ENCODE measurements around the gene SLC5A2.
"Not testable (repeated sequence)": the region's sequence is repeated elsewhere in the genome, so short reads cannot be mapped to it uniquely, and the experiment has no call there.

SLC5A2 gene

GRCh38 chr16:31483081-31483480, at the start of gene SLC5A2:
Gene SLC5A2 (plus strand): TSS chr16:31483123. CDS start chr16:31483137, 14 bp downstream.
- no peak within 1 kb of the TSS for H3K4me3 ChIP-seq (ENCODE audit: control insufficient read depth, low read depth, low read length)
- TF ChIP-seq CTCF (IDR thresholded peaks at IDR 0.05; ENCODE audit: control insufficient read depth, insufficient read depth, low read depth, low read length, missing control alignments) = no peak
- DNase-seq (ENCODE audit: low read depth) = no peak

- no peak overlapping the region for H3K4me3 ChIP-seq (ENCODE audit: control insufficient read depth, low read depth, low read length)
- no peak for DNase-seq (ENCODE audit: low read depth)
- no peak for TF ChIP-seq CTCF (IDR thresholded peaks at IDR 0.05; ENCODE audit: control insufficient read depth, insufficient read depth, low read depth, low read length, missing control alignments)
Measured at GRCh38 chr16:31435341-31436220, 47.3 kb upstream of the SLC5A2 start.

GRCh38 chr16:31436221-31437045, 46.5 kb upstream of the SLC5A2 start:
- TF ChIP-seq CTCF (IDR thresholded peaks at IDR 0.05; ENCODE audit: control insufficient read depth, insufficient read depth, low read depth, low read length, missing control alignments) = no peak
- no peak overlapping the region for H3K4me3 ChIP-seq (ENCODE audit: control insufficient read depth, low read depth, low read length)
- no peak for DNase-seq (ENCODE audit: low read depth)

- no peak for DNase-seq (ENCODE audit: low read depth)
- H3K4me3 ChIP-seq (ENCODE audit: control insufficient read depth, low read depth, low read length) = no peak overlapping the region
- no peak for TF ChIP-seq CTCF (IDR thresholded peaks at IDR 0.05; ENCODE audit: control insufficient read depth, insufficient read depth, low read depth, low read length, missing control alignments)
Measured at GRCh38 chr16:31438414-31438813, 44.5 kb upstream of the SLC5A2 start.

GRCh38 chr16:31439023-31439422, 43.9 kb upstream of the SLC5A2 start:
- H3K4me3 ChIP-seq (ENCODE audit: control insufficient read depth, low read depth, low read length); DNase-seq (ENCODE audit: low read depth): not testable (repeated sequence)

- no peak for DNase-seq (ENCODE audit: low read depth)
- no peak overlapping the region for H3K4me3 ChIP-seq (ENCODE audit: control insufficient read depth, low read depth, low read length)
- TF ChIP-seq CTCF (IDR thresholded peaks at IDR 0.05; ENCODE audit: control insufficient read depth, insufficient read depth, low read depth, low read length, missing control alignments) = no peak
Measured at GRCh38 chr16:31439519-31439918, 43.4 kb upstream of the SLC5A2 start.

All from AG09309 (cell line).